PC-9 (cell line): ENCODE measurements around the gene CPLX4. TPM values are rescaled to one million over a fixed set of nuclear protein-coding genes. Genes with fewer than 3 reads are reported as not detected.
A peak's percentile ranks its signal among the peaks of the same experiment; 100 is the strongest.
"Not testable (repeated sequence)": the region's sequence is repeated elsewhere in the genome, so short reads cannot be mapped to it uniquely, and the experiment has no call there.

Experiments used
- BruUV-seq: library from RNA; stranded (reverse); fragments of 400-500 nt; replicated peaks from 2 replicates; lab custom pipeline; 2021; lab: Mats Ljungman, UMichigan
- CTCF ChIA-PET: fragments of 300-600 bp; sonication (Branson Sonifier 250); formaldehyde crosslinking; loops from one replicate; lab custom pipeline; 2022; ENCODE audit warnings: antibody characterized with exemption; lab: Charles Lee
- POLR2A ChIA-PET: fragments of 300-600 bp; sonication (Branson Sonifier 250); formaldehyde crosslinking; loops from one replicate; lab custom pipeline; 2022; ENCODE audit warnings: antibody characterized with exemption; ENCODE audit not compliant: unreplicated experiment; lab: Charles Lee
- DNase-seq, 2 experiments: peaks; one replicate each; pipeline versions ENCODE4 v3.0.0 to v3.0.0-alpha.2; 2015 to 2022; ENCODE audit warnings: mixed read lengths in 1 of 2
- H2AFZ ChIP-seq: fragments of 200-600 bp; sonication (generic); 2 replicates; pipeline ENCODE4 v1.8.1; 2017; ENCODE audit warnings: antibody characterized with exemption
- H3F3A ChIP-seq: fragments of 200-600 bp; sonication (generic); 2 replicates; pipeline ENCODE4 v1.8.1; 2017; ENCODE audit warnings: antibody characterized with exemption, mild to moderate bottlenecking, low read depth; ENCODE audit not compliant: insufficient read depth
- H3K27ac ChIP-seq: fragments of 200-600 bp; sonication (generic); 2 replicates; pipeline ENCODE4 v1.6.1; 2016; ENCODE audit warnings: mixed run types
- H3K27me3 ChIP-seq: fragments of 200-600 bp; sonication (generic); 2 replicates; pipeline ENCODE4 v1.6.1; 2016; ENCODE audit warnings: low read depth, mixed run types; ENCODE audit not compliant: insufficient read depth
- H3K36me3 ChIP-seq: fragments of 200-600 bp; sonication (generic); 2 replicates; pipeline ENCODE4 v1.6.1; 2016; ENCODE audit warnings: low read depth, mixed run types
- H3K4me1 ChIP-seq: fragments of 200-600 bp; sonication (generic); replicated peaks from 2 replicates; pipeline ENCODE4 v1.6.1; 2016; ENCODE audit warnings: mixed run types; ENCODE audit not compliant: insufficient read depth
- H3K4me2 ChIP-seq: fragments of 200-600 bp; sonication (generic); 2 replicates; pipeline ENCODE4 v1.6.1; 2017; ENCODE audit warnings: mixed run types
- H3K4me3 ChIP-seq: fragments of 200-600 bp; sonication (generic); 2 replicates; pipeline ENCODE4 v1.6.1; 2016; ENCODE audit warnings: mixed run types
- H3K79me2 ChIP-seq: fragments of 200-600 bp; sonication (generic); 2 replicates; pipeline ENCODE4 v1.6.1; 2017; ENCODE audit warnings: low read depth, mixed run types
- H3K9me2 ChIP-seq: fragments of 200-600 bp; sonication (generic); 2 replicates; pipeline ENCODE4 v1.8.1; 2017; ENCODE audit warnings: mild to moderate bottlenecking; ENCODE audit not compliant: insufficient read depth
- H3K9me3 ChIP-seq: fragments of 200-600 bp; sonication (generic); 2 replicates; pipeline ENCODE4 v1.8.1; 2016; ENCODE audit warnings: low read depth; ENCODE audit not compliant: insufficient read depth
- H4K20me1 ChIP-seq: fragments of 200-600 bp; sonication (generic); 2 replicates; pipeline ENCODE4 v1.8.1; 2017; ENCODE audit not compliant: insufficient read depth
- EZH2 ChIP-seq: fragments of 200-600 bp; sonication (generic); IDR thresholded peaks from 2 replicates; pipeline ENCODE4 v1.8.0; 2017; ENCODE audit warnings: antibody characterized with exemption, low read depth
- intact Hi-C: fragments of 100-400 bp; cut with micrococcal nuclease; formaldehyde crosslinking; loops from one replicate; pipeline ENCODE4 v1.10.0; 2022; ENCODE audit not compliant: unreplicated experiment
- total RNA-seq: library from RNA; stranded (reverse); gene quantifications from 2 replicates; pipeline ENCODE4 v1.2.3, GENCODE V29; 2021
- TF ChIP-seq, protein P1 (sequence below): fragments of 200-600 bp; sonication (generic); conservative IDR thresholded peaks from 2 replicates; pipeline ENCODE4 v1.6.1; 2017; ENCODE audit warnings: mixed run types, antibody characterized with exemption, mild to moderate bottlenecking, moderate library complexity

Gene CPLX4
- total RNA-seq, 1 experiment from 2014 or later = not detected

DNA sequence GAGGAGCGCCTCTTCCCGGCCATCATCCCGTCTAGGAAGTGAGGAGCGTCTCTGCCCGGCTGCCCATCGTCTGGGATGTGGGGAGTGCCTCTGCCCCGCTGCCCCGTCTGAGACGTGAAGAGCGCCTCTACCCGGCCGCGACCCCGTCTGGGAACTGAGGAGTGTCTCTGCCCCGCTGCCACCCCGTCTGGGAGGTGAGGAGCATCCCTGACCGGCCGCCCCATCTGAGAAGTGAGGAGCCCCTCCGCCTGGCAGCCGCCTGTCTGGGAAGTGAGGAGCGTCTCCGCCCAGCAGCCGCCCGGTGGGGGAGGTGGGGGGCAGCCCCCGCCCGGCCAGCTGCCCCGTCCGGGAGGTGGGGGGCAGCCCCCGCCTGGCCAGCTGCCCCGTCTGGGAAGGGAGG, 63.0 kb downstream of the CPLX4 start:
- intact Hi-C loops, CTCF ChIA-PET, DNase-seq, H3K4me1 ChIP-seq, H3K27ac ChIP-seq, POLR2A ChIA-PET, H2AFZ ChIP-seq, H3K9me3 ChIP-seq, H3K9me2 ChIP-seq, H3K36me3 ChIP-seq, H3K4me3 ChIP-seq, H3F3A ChIP-seq, BruUV-seq, H4K20me1 ChIP-seq, H3K4me2 ChIP-seq, H3K79me2 ChIP-seq: not testable (repeated sequence)
- peaks cover 18% of the 10 kb centered on the region for H3K27me3 ChIP-seq

DNA sequence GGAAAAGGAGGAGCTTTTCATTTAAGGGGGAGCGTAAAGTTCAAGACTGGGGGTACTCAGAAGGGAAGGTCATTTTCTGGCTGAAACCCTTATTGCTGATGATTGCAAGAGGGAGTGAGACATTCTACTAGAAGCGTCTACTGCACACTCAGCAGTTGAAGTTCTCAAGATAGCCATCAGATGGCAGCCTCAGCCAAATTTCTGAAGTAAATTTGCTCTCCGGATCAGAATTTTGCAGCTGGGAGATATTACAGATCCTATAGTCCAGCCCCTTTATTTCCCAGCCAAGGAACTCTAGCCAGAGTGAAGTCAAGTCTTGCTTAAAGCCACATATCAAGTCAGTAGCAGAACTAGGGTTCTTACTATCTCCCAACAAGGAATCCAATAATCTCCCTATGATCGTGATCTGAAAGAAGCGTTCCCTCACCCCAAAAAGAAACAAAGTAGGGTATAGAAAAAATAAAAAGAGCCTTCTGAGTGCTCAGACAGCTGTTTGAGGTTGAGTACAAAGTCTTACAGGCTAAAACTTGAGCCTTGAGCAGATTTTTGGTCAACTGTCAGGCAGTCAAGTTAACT, 69.2 kb downstream of the CPLX4 start:
- CTCF ChIA-PET = interaction anchor here (0.6 to 0.9 kb wide), 3 partner anchors 153 to 182 kb away, joined by 3 read pairs; no protein-coding TSS in a partner anchor
- POLR2A ChIA-PET = no interaction called here
- TF ChIP-seq EZH2 = no peak
- TF ChIP-seq, protein P1, sequence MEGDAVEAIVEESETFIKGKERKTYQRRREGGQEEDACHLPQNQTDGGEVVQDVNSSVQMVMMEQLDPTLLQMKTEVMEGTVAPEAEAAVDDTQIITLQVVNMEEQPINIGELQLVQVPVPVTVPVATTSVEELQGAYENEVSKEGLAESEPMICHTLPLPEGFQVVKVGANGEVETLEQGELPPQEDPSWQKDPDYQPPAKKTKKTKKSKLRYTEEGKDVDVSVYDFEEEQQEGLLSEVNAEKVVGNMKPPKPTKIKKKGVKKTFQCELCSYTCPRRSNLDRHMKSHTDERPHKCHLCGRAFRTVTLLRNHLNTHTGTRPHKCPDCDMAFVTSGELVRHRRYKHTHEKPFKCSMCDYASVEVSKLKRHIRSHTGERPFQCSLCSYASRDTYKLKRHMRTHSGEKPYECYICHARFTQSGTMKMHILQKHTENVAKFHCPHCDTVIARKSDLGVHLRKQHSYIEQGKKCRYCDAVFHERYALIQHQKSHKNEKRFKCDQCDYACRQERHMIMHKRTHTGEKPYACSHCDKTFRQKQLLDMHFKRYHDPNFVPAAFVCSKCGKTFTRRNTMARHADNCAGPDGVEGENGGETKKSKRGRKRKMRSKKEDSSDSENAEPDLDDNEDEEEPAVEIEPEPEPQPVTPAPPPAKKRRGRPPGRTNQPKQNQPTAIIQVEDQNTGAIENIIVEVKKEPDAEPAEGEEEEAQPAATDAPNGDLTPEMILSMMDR = peak; percentile 86
- no peaks in the 10 kb centered on the region for H3K4me1 ChIP-seq
- no peaks in the 10 kb centered on the region for H3K9me3 ChIP-seq
- H4K20me1 ChIP-seq = no peaks in the 10 kb centered on the region
- H3K36me3 ChIP-seq = no peaks in the 10 kb centered on the region
- intact Hi-C loops = loop anchor here (2.0 kb wide), 2 partner anchors 60 to 154 kb away; no protein-coding TSS in a partner anchor
- H3K27me3 ChIP-seq = peaks cover 34% of the 10 kb centered on the region
- H3K4me2 ChIP-seq = no peak overlapping the region
- H3K9me2 ChIP-seq = no peaks in the 10 kb centered on the region
- BruUV-seq = no TSS peak
- no peaks in the 10 kb centered on the region for H3F3A ChIP-seq
- H3K79me2 ChIP-seq = no peaks in the 10 kb centered on the region
- H2AFZ ChIP-seq = no peak overlapping the region
- H3K4me3 ChIP-seq = no peak overlapping the region
- no peak overlapping the region for H3K27ac ChIP-seq
- peak; percentile 31 to 60 for DNase-seq

DNA sequence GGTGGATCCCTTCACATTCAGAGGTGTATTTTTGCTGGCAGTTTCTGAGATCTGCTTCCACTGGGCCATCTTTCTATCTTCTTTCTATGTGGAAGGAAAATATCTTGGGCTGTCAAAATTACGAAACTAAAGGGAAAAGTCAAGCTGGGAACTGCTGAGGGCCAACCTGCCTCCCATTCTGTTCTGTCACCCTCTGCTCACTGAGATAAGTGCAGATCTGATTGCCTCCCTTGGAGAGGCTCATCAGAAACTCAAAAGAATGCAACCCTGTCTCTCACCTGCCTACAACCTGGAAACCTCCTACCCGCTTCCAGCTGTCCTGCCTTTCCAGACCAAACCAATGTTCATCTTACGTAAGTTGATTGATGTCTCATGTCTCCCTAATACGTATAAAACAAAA, 71.7 kb downstream of the CPLX4 start:
- no peaks in the 10 kb centered on the region for H3F3A ChIP-seq
- no peaks in the 10 kb centered on the region for H4K20me1 ChIP-seq
- H3K9me3 ChIP-seq = no peaks in the 10 kb centered on the region
- ChIA-PET CTCF (no interaction called here), POLR2A (no interaction called here)
- no peak overlapping the region for H2AFZ ChIP-seq
- no peak overlapping the region for H3K4me3 ChIP-seq
- no peaks in the 10 kb centered on the region for H3K79me2 ChIP-seq
- no peak overlapping the region for H3K4me2 ChIP-seq
- intact Hi-C loops = no loop called here
- no peak for TF ChIP-seq EZH2
- TF ChIP-seq, protein P1 = no peak
- H3K27me3 ChIP-seq = peaks cover 34% of the 10 kb centered on the region
- H3K27ac ChIP-seq = no peak overlapping the region
- no peak for DNase-seq
- no peaks in the 10 kb centered on the region for H3K9me2 ChIP-seq
- H3K4me1 ChIP-seq = no peaks in the 10 kb centered on the region
- no peaks in the 10 kb centered on the region for H3K36me3 ChIP-seq
- BruUV-seq = no TSS peak

Other genes with a start within 250 kb of the CPLX4 start
- 15.7 and 15.8 TPM in 2 replicates for gene SEC11C, start 178.8 kb downstream of the CPLX4 start, total RNA-seq
- not detected in 2 replicates for gene GRP, start 98.5 kb downstream of the CPLX4 start, total RNA-seq
- gene RAX, start 45.2 kb downstream of the CPLX4 start, total RNA-seq = not detected in 2 replicates
- 77.3 and 78.3 TPM in 2 replicates for gene LMAN1, start 40.6 kb upstream of the CPLX4 start, total RNA-seq